ENCODE measurements around the gene KMT2E.

The KMT2E gene

DNA sequence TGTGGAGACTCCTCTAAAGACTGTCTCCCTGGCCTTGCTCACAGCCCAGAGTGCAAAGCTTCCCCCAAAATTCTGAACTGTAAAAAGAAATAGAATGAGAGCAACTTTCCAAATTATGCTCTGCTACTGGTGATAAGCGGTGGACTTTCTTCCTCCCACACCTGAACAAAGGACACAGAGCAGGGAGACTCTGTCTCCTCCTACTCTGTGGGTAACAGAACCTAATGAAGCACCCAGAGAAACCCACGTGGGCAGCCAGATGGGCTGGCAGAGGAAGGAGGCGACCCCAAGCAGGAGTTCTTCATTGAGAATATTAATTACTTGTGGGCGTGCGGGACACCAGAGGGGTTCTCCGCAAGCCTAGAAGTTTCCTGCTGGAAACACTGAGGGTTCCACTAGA lies 139.5 kb downstream of the KMT2E start:
- Histone ChIP-seq H3K4me3 (no peak overlapping the region), H3K9ac (ENCODE audit: insufficient read length) (no peak overlapping the region), H3K27ac (no peak overlapping the region), H3K36me3 (ENCODE audit: insufficient read depth, low read length) (no peaks in the 10 kb centered on the region; the same call in 1 of the 2 replicates), H3K9me3 (ENCODE audit: low read depth, low read length) (no peaks in the 10 kb centered on the region)
- no peak for DNase-seq (ENCODE audit: low read depth, low spot score)
- TF ChIP-seq POLR2AphosphoS5 (IDR thresholded peaks at IDR 0.05; ENCODE audit: borderline replicate concordance, low read depth, low read length) (no peak), FOXP2 (optimal IDR thresholded peaks at IDR 0.05; ENCODE audit: control extremely low read depth, extremely low read length, insufficient read depth) (no peak), EZH2 (IDR thresholded peaks at IDR 0.05) (no peak)

DNA sequence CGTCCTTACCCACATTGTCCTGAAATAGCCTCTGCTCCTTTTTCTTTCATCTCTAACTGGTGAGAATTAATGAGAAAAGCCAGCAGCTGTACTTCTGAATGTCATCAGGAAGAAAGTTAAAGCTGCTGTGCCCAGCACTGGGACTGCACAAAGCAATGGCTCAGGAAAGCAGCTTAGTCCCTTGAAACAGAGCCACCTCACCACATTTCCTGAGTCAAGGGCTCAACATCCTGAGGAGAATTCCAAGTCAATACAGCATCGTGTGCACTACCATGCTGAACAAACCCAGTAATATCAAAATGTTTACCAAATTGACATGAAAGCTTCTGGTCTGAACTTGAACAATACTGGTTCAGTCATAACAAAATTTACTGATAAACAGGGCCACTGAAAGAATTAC lies 140.1 kb downstream of the KMT2E start:
- DNase-seq (ENCODE audit: low read depth, low spot score): no peak

GRCh38 chr7:105156731-105157130 lies 142.7 kb downstream of the KMT2E start:
- no peak overlapping the region for H3K4me3 ChIP-seq
- no peaks in the 10 kb centered on the region; the same call in 1 of the 2 replicates for H3K36me3 ChIP-seq (ENCODE audit: insufficient read depth, low read length)
- no peak for TF ChIP-seq FOXP2 (optimal IDR thresholded peaks at IDR 0.05; ENCODE audit: control extremely low read depth, extremely low read length, insufficient read depth)
- no peak for TF ChIP-seq EZH2 (IDR thresholded peaks at IDR 0.05)
- no peak for TF ChIP-seq POLR2AphosphoS5 (IDR thresholded peaks at IDR 0.05; ENCODE audit: borderline replicate concordance, low read depth, low read length)
- no peak overlapping the region for H3K27ac ChIP-seq
- no peaks in the 10 kb centered on the region for H3K9me3 ChIP-seq (ENCODE audit: low read depth, low read length)
- no peak overlapping the region for H3K9ac ChIP-seq (ENCODE audit: insufficient read length)
- no peak for DNase-seq (ENCODE audit: low read depth, low spot score)

More for the DNA sequence above, 140.1 kb downstream of the KMT2E start:
- TF ChIP-seq POLR2AphosphoS5 (IDR thresholded peaks at IDR 0.05; ENCODE audit: borderline replicate concordance, low read depth, low read length): no peak
- no peak for TF ChIP-seq FOXP2 (optimal IDR thresholded peaks at IDR 0.05; ENCODE audit: control extremely low read depth, extremely low read length, insufficient read depth)
- TF ChIP-seq EZH2 (IDR thresholded peaks at IDR 0.05): no peak
- no peak overlapping the region for H3K27ac ChIP-seq
- H3K9me3 ChIP-seq (ENCODE audit: low read depth, low read length): no peaks in the 10 kb centered on the region
- H3K4me3 ChIP-seq: no peak overlapping the region
- H3K9ac ChIP-seq (ENCODE audit: insufficient read length): no peak overlapping the region
- H3K36me3 ChIP-seq (ENCODE audit: insufficient read depth, low read length): no peaks in the 10 kb centered on the region; the same call in 1 of the 2 replicates

GRCh38 chr7:105157278-105157677 lies 143.3 kb downstream of the KMT2E start:
- no peak overlapping the region for H3K9ac ChIP-seq (ENCODE audit: insufficient read length)
- no peaks in the 10 kb centered on the region for H3K9me3 ChIP-seq (ENCODE audit: low read depth, low read length)
- no peaks in the 10 kb centered on the region; the same call in 1 of the 2 replicates for H3K36me3 ChIP-seq (ENCODE audit: insufficient read depth, low read length)
- no peak for DNase-seq (ENCODE audit: low read depth, low spot score)
- TF ChIP-seq EZH2 (IDR thresholded peaks at IDR 0.05): no peak
- no peak for TF ChIP-seq FOXP2 (optimal IDR thresholded peaks at IDR 0.05; ENCODE audit: control extremely low read depth, extremely low read length, insufficient read depth)
- TF ChIP-seq POLR2AphosphoS5 (IDR thresholded peaks at IDR 0.05; ENCODE audit: borderline replicate concordance, low read depth, low read length): no peak
- H3K27ac ChIP-seq: no peak overlapping the region
- H3K4me3 ChIP-seq: no peak overlapping the region

- peaks cover 18% of the 10 kb centered on the region for H3K36me3 ChIP-seq (ENCODE audit: insufficient read depth, low read length)
- H3K9me3 ChIP-seq (ENCODE audit: low read depth, low read length): no peaks in the 10 kb centered on the region
- no peak overlapping the region for H3K9ac ChIP-seq (ENCODE audit: insufficient read length)
- TF ChIP-seq EZH2 (IDR thresholded peaks at IDR 0.05) (no peak), FOXP2 (optimal IDR thresholded peaks at IDR 0.05; ENCODE audit: control extremely low read depth, extremely low read length, insufficient read depth) (no peak), POLR2AphosphoS5 (IDR thresholded peaks at IDR 0.05; ENCODE audit: borderline replicate concordance, low read depth, low read length) (no peak)
- H3K27ac ChIP-seq: no peak overlapping the region
- no peak overlapping the region for H3K4me3 ChIP-seq
- no peak for DNase-seq (ENCODE audit: low read depth, low spot score)
Measured at GRCh38 chr7:105161366-105161765, 147.4 kb downstream of the KMT2E start.

All from SK-N-MC (cell line).